Measurements from ENCODE around the gene PRKAR2B. TPM values are rescaled to one million over a fixed set of nuclear protein-coding genes. Genes with fewer than 3 reads are reported as not detected.

The PRKAR2B gene
- total and polyA plus RNA-seq, 3 experiments from 2014 or later: 0.93 to 1.2 (median 1.1) TPM

GRCh38 chr7:107032050-107032449 is 12.5 kb upstream of the PRKAR2B start:
- H3K27ac Mint-ChIP-seq: peak overlapping the region in 1 of 8 donors; percentile 61
- no peak overlapping the region for H3K4me3 ChIP-seq (ENCODE audit: low read length)
- H3K36me3 Mint-ChIP-seq: no peaks in the 10 kb centered on the region
- H3K4me1 Mint-ChIP-seq: no peaks in the 10 kb centered on the region
- ChIA-PET POLR2A (no interaction called here), CTCF (no interaction called here)
- no peaks in the 10 kb centered on the region for H3K27me3 ChIP-seq (ENCODE audit: insufficient read depth, low read length, poor library complexity, severe bottlenecking)
- no peaks in the 10 kb centered on the region for H3K36me3 ChIP-seq (ENCODE audit: insufficient read depth, low read length)
- H3K9me3 ChIP-seq (ENCODE audit: low read length): no peaks in the 10 kb centered on the region
- no peak for DNase-seq
- H3K4me3 Mint-ChIP-seq: no peak overlapping the region
- peaks cover 0 to 5% (median 4%) of the 10 kb centered on the region in 5 donors for H3K9me3 Mint-ChIP-seq
- H3K4me1 ChIP-seq (ENCODE audit: insufficient read depth, low read length): no peaks in the 10 kb centered on the region
- H3K27ac ChIP-seq (ENCODE audit: low read depth, low read length): peak overlapping the region; percentile 28
- H3K27me3 Mint-ChIP-seq: peaks cover 6% of the 10 kb centered on the region in 2 donors

DNA sequence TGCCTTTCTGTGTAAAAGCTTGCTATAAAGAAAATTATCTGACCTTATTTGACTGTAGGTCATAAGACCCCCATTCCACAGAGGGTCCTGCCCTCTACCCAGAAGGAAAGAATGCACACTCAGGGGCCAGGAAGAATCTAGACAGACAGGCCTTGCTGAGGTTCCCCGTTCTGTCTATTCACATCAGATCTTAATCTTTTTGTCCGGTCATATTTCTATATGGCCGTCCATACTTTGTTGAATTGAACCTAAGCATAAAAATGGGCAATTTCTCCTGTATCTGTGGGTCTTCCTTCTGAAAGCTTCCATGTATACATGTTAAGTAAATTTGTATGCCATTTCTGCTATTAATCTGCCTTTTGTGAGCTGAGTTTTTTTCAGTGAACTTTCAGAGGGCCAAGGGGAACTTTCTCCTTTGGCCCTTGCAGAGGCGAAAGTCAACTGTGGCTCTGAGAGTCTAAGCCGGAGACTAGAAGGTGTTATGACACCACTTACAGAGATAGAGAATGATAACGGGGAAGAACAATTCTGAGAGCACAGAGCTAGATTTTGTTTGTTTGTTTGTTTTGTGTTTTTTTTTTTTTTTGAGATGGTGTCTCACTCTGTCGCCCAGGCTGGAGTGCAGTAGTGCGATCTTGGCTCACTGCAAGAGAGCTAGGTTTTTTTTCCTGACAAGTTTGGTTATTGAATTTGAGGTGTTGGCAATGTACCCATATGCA is 11.6 kb upstream of the PRKAR2B start:
- CTCF ChIA-PET: no interaction called here
- Mint-ChIP-seq H3K27me3 (peaks cover 6% of the 10 kb centered on the region in 2 donors), H3K9me3 (peaks cover 0 to 9% (median 4%) of the 10 kb centered on the region in 5 donors), H3K4me1 (no peaks in the 10 kb centered on the region), H3K4me3 (no peak overlapping the region), H3K36me3 (no peaks in the 10 kb centered on the region), H3K27ac (peak overlapping the region in 1 of 8 donors; percentile 55)
- H3K27ac ChIP-seq (ENCODE audit: low read depth, low read length): peak overlapping the region; percentile 28
- no peaks in the 10 kb centered on the region for H3K9me3 ChIP-seq (ENCODE audit: low read length)
- H3K4me1 ChIP-seq (ENCODE audit: insufficient read depth, low read length): no peaks in the 10 kb centered on the region
- H3K36me3 ChIP-seq (ENCODE audit: insufficient read depth, low read length): no peaks in the 10 kb centered on the region
- no peaks in the 10 kb centered on the region for H3K27me3 ChIP-seq (ENCODE audit: insufficient read depth, low read length, poor library complexity, severe bottlenecking)
- DNase-seq: no peak
- H3K4me3 ChIP-seq (ENCODE audit: low read length): no peak overlapping the region
- POLR2A ChIA-PET: no interaction called here

GRCh38 chr7:107034553-107034952 is 10.0 kb upstream of the PRKAR2B start:
- Mint-ChIP-seq H3K27me3 (peaks cover 6% of the 10 kb centered on the region in 2 donors), H3K27ac (no peak overlapping the region), H3K9me3 (peaks cover 0 to 9% (median 4%) of the 10 kb centered on the region in 5 donors), H3K4me1 (no peaks in the 10 kb centered on the region), H3K36me3 (no peaks in the 10 kb centered on the region), H3K4me3 (no peak overlapping the region)
- Histone ChIP-seq H3K27me3 (ENCODE audit: insufficient read depth, low read length, poor library complexity, severe bottlenecking) (no peaks in the 10 kb centered on the region), H3K4me1 (ENCODE audit: insufficient read depth, low read length) (no peaks in the 10 kb centered on the region), H3K4me3 (ENCODE audit: low read length) (no peak overlapping the region), H3K27ac (ENCODE audit: low read depth, low read length) (no peak overlapping the region), H3K9me3 (ENCODE audit: low read length) (no peaks in the 10 kb centered on the region), H3K36me3 (ENCODE audit: insufficient read depth, low read length) (no peaks in the 10 kb centered on the region)
- ChIA-PET POLR2A (no interaction called here), CTCF (no interaction called here)
- DNase-seq: no peak

DNA sequence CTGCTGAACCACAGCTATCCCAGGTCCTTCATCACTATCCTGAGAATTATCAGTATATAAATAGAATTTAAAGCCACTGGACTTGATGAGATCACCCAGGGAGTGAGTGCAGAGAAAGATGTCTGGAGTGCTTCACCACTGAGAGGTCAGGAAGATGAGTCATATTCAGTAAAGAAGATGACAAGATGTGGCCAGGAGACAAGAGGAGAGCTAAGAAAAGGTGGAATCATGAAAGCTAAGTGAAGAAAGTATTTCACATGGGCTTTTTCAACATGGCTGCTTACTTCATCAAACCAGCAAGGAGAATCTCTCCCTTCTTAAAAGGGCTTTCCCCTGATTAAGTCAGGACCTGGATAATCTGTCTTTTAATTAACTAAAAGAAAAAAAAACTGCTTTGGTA is 9.1 kb upstream of the PRKAR2B start:
- peaks cover 0 to 9% (median 4%) of the 10 kb centered on the region in 5 donors for H3K9me3 Mint-ChIP-seq
- no peak overlapping the region for H3K4me3 ChIP-seq (ENCODE audit: low read length)
- no peaks in the 10 kb centered on the region for H3K27me3 ChIP-seq (ENCODE audit: insufficient read depth, low read length, poor library complexity, severe bottlenecking)
- H3K4me1 Mint-ChIP-seq: no peaks in the 10 kb centered on the region
- H3K27me3 Mint-ChIP-seq: peaks cover 6% of the 10 kb centered on the region in 2 donors
- H3K4me3 Mint-ChIP-seq: no peak overlapping the region
- H3K4me1 ChIP-seq (ENCODE audit: insufficient read depth, low read length): no peaks in the 10 kb centered on the region
- CTCF ChIA-PET: no interaction called here
- H3K27ac ChIP-seq (ENCODE audit: low read depth, low read length): no peak overlapping the region
- H3K9me3 ChIP-seq (ENCODE audit: low read length): no peaks in the 10 kb centered on the region
- H3K36me3 Mint-ChIP-seq: no peaks in the 10 kb centered on the region
- POLR2A ChIA-PET: no interaction called here
- no peak overlapping the region for H3K27ac Mint-ChIP-seq
- H3K36me3 ChIP-seq (ENCODE audit: insufficient read depth, low read length): no peaks in the 10 kb centered on the region
- DNase-seq: no peak

- ChIA-PET POLR2A (no interaction called here), CTCF (no interaction called here)
- peaks cover 0 to 9% (median 4%) of the 10 kb centered on the region in 5 donors for H3K9me3 Mint-ChIP-seq
- Histone ChIP-seq H3K4me3 (ENCODE audit: low read length) (no peak overlapping the region), H3K27ac (ENCODE audit: low read depth, low read length) (no peak overlapping the region), H3K36me3 (ENCODE audit: insufficient read depth, low read length) (no peaks in the 10 kb centered on the region), H3K27me3 (ENCODE audit: insufficient read depth, low read length, poor library complexity, severe bottlenecking) (no peaks in the 10 kb centered on the region), H3K4me1 (ENCODE audit: insufficient read depth, low read length) (no peaks in the 10 kb centered on the region), H3K9me3 (ENCODE audit: low read length) (no peaks in the 10 kb centered on the region)
- DNase-seq: no peak
- H3K27me3 Mint-ChIP-seq: peaks cover 6% of the 10 kb centered on the region in 2 donors
- no peaks in the 10 kb centered on the region for H3K36me3 Mint-ChIP-seq
- H3K27ac Mint-ChIP-seq: no peak overlapping the region
- no peaks in the 10 kb centered on the region for H3K4me1 Mint-ChIP-seq
- H3K4me3 Mint-ChIP-seq: no peak overlapping the region
These were observed 8.0 kb upstream of the PRKAR2B start for GRCh38 chr7:107036535-107036934.

DNA sequence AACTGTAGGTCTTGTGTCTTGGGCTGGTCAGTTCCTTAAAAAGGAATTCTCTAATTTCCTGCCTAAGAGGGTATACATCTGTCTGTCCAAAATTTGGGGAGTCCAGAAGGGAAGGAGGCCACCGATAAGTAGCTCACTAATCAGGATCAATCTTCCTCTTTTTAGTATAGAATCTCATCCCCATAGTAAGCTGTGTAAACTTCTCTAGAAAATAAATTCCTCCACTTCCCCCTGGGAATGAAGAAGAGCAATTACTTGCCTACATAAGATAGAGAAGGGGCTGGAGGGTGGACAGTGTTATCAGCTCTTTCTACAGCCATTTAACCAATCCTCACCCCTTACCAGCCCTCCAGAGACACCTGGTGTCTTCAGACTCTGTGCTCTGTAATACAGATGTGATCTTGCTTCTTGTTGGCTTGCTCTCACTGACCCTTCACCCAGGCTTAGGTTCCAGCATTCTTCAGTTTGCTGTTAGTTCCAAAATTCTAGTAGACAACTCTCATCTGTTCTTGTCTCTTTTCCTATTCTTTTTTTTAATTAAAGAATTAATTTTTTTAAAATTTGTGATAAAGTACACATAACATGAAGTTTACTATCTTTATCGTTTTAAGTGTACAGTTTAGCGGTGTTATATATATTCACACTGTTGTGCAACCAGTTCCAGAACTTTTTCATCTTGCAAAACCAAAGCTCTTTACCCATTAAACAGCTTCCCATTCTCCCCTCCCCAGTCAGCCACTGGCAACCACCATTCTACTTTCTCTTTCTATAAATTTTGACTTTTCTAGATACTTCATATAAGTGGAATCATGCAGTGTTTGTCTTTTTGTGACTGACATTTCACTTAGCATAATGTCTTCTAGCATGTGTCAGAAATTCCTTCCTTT is 6.5 kb upstream of the PRKAR2B start:
- POLR2A ChIA-PET: interaction anchor here (0.5 kb wide), 1 partner anchor 12 kb away, joined by 6 read pairs; no protein-coding TSS in a partner anchor
- no peak for DNase-seq
- H3K27me3 ChIP-seq (ENCODE audit: insufficient read depth, low read length, poor library complexity, severe bottlenecking): no peaks in the 10 kb centered on the region
- H3K9me3 ChIP-seq (ENCODE audit: low read length): no peaks in the 10 kb centered on the region
- no peak overlapping the region for H3K27ac ChIP-seq (ENCODE audit: low read depth, low read length)
- H3K4me3 ChIP-seq (ENCODE audit: low read length): no peak overlapping the region
- Mint-ChIP-seq H3K4me3 (no peak overlapping the region), H3K27ac (peak overlapping the region in 1 of 8 donors; percentile 22), H3K27me3 (peaks cover 6% of the 10 kb centered on the region in 2 donors), H3K36me3 (no peaks in the 10 kb centered on the region), H3K4me1 (no peaks in the 10 kb centered on the region), H3K9me3 (peaks cover 0 to 9% (median 4%) of the 10 kb centered on the region in 5 donors)
- H3K4me1 ChIP-seq (ENCODE audit: insufficient read depth, low read length): no peaks in the 10 kb centered on the region
- H3K36me3 ChIP-seq (ENCODE audit: insufficient read depth, low read length): no peaks in the 10 kb centered on the region
- CTCF ChIA-PET: no interaction called here

- Histone ChIP-seq H3K4me3 (ENCODE audit: low read length) (no peak overlapping the region), H3K27me3 (ENCODE audit: insufficient read depth, low read length, poor library complexity, severe bottlenecking) (no peaks in the 10 kb centered on the region), H3K9me3 (ENCODE audit: low read length) (no peaks in the 10 kb centered on the region), H3K36me3 (ENCODE audit: insufficient read depth, low read length) (no peaks in the 10 kb centered on the region), H3K4me1 (ENCODE audit: insufficient read depth, low read length) (peaks cover 3% of the 10 kb centered on the region), H3K27ac (ENCODE audit: low read depth, low read length) (no peak overlapping the region)
- H3K27ac Mint-ChIP-seq: no peak overlapping the region
- H3K27me3 Mint-ChIP-seq: peaks cover 6 to 10% of the 10 kb centered on the region in 2 donors
- H3K36me3 Mint-ChIP-seq: peaks cover 0 to 1% (median 0%) of the 10 kb centered on the region in 3 donors
- H3K4me3 Mint-ChIP-seq: no peak overlapping the region
- peaks cover 0 to 9% (median 4%) of the 10 kb centered on the region in 5 donors for H3K9me3 Mint-ChIP-seq
- CTCF ChIA-PET: no interaction called here
- H3K4me1 Mint-ChIP-seq: peaks cover 3 to 5% (median 5%) of the 10 kb centered on the region in 3 donors
- POLR2A ChIA-PET: no interaction called here
- DNase-seq: no peak
These were observed 5.2 kb upstream of the PRKAR2B start for GRCh38 chr7:107039199-107039900.

Measured in CD8-positive, alpha-beta memory T cell (primary cell).